ENCODE results near the gene IQCK.

GRCh38 chr16:19888834-19889233 is 170.8 kb downstream of the IQCK start:
- TF ChIP-seq NFIC (IDR thresholded peaks at IDR 0.05) (no peak), TEAD4 (IDR thresholded peaks at IDR 0.05) (no peak)

Measured in Ishikawa (cell line).